SK-N-MC (cell line): ENCODE data around the gene ZNF22.

Source experiments
- EZH2 ChIP-seq: fragments of 200-600 bp; sonication (generic); IDR thresholded peaks from one replicate; pipeline ENCODE4 v1.6.1; 2017; ENCODE audit warnings: antibody characterized with exemption
- POLR2AphosphoS5 ChIP-seq: IDR thresholded peaks from 2 replicates; pipeline ENCODE4 v1.6.1; 2012; ENCODE audit warnings: mild to moderate bottlenecking, low read depth, low read length, borderline replicate concordance

- TF ChIP-seq EZH2 = no peak
- no peak for TF ChIP-seq POLR2AphosphoS5
These were observed 5.7 kb downstream of the ZNF22 start for GRCh38 chr10:45006276-45007030.
